BJ (cell line): ENCODE data around the gene LRP5. TPM values are rescaled to one million over a fixed set of nuclear protein-coding genes. Genes with fewer than 3 reads are reported as not detected.

Experiments used
- CTCF ChIA-PET: fragments of 350-600 bp; formaldehyde crosslinking; extraction: SDS; loops from one replicate; lab custom pipeline; 2021; ENCODE audit warnings: antibody characterized with exemption, inconsistent platforms; lab: Yijun Ruan, JAX
- POLR2A ChIA-PET: fragments of 300-600 bp; sonication (Branson Sonifier 250); formaldehyde crosslinking; extraction: SDS; loops from one replicate; lab custom pipeline; 2021; ENCODE audit warnings: antibody characterized with exemption; lab: Charles Lee
- DNase-seq: peaks from one replicate; pipeline ENCODE4 v3.0.0-alpha.2; 2011; ENCODE audit warnings: low read depth
- H3K27me3 ChIP-seq: 2 replicates; pipeline ENCODE4 v1.6.0; 2011; ENCODE audit warnings: low read length; ENCODE audit not compliant: control insufficient read depth, insufficient read depth
- H3K36me3 ChIP-seq: 2 replicates; pipeline ENCODE4 v1.5.1; 2011; ENCODE audit warnings: low read length; ENCODE audit not compliant: control insufficient read depth, insufficient read depth
- H3K4me3 ChIP-seq: 2 replicates; pipeline ENCODE4 v1.5.1; 2011; ENCODE audit warnings: low read depth, mild to moderate bottlenecking, control low read depth, low read length
- CTCF ChIP-seq: IDR thresholded peaks from 2 replicates; pipeline ENCODE4 v1.5.1; 2011; ENCODE audit warnings: low read depth, mild to moderate bottlenecking, control low read depth, inconsistent platforms, low read length, moderate library complexity; ENCODE audit not compliant: insufficient read depth
- polyA plus RNA-seq: library from polyadenylated mRNA; depleted of rRNA; stranded (reverse); fragments of >200 nt; gene quantifications from 2 replicates; pipeline ENCODE4 v1.2.3, GENCODE V29; 2011

LRP5 gene
- polyA plus RNA-seq, 1 experiment = 11.5 TPM

GRCh38 chr11:68274306-68274705 is 38.1 kb upstream of the LRP5 start:
- no peaks in the 10 kb centered on the region for H3K27me3 ChIP-seq
- ChIA-PET CTCF (interaction anchor here (1.7 kb wide), 1 partner anchor 17 kb away, joined by 5 read pairs; no protein-coding TSS in a partner anchor), POLR2A (no interaction called here)
- H3K36me3 ChIP-seq = no peaks in the 10 kb centered on the region
- DNase-seq = no peak
- no peak overlapping the region for H3K4me3 ChIP-seq
- no peak for TF ChIP-seq CTCF

DNA sequence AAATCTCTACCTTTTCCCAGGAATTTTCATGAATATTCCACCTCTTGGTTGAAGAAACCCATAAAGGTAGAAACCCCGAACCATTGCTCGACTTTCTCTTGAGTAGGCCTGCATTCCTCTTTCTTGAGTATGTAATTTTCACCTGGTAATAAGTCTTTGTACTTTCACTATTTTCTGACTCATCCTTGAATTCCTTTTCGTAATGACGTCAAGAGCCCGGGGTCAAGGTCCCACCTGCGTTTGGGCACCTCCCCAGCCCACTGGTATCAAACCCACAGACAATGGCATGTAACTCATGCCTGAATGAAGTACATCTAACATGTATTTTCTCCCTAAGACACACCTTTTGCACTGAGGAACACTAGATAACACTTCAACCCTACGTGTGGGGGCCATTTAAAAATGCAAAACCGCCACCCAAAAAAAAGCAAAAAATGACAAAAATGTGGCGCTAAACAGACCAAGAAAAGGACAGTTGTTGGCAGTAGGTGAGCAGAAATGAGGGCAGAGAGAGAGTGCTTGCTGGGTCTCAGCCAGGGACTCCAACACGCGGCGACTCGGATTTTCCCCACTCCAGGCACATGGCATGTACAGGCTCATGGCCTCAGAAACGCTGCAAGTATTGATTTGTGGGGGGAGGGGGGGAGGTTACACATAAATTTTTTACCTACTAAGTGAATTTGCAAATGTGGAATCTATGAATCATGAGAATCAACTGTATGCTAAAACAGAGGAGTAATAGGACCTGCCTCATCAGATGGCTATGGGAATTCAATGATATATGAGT is 36.5 kb upstream of the LRP5 start:
- H3K4me3 ChIP-seq = no peak overlapping the region
- no peak for DNase-seq
- H3K36me3 ChIP-seq = no peaks in the 10 kb centered on the region
- no peaks in the 10 kb centered on the region for H3K27me3 ChIP-seq
- CTCF ChIA-PET = no interaction called here
- no peak for TF ChIP-seq CTCF
- POLR2A ChIA-PET = no interaction called here

DNA sequence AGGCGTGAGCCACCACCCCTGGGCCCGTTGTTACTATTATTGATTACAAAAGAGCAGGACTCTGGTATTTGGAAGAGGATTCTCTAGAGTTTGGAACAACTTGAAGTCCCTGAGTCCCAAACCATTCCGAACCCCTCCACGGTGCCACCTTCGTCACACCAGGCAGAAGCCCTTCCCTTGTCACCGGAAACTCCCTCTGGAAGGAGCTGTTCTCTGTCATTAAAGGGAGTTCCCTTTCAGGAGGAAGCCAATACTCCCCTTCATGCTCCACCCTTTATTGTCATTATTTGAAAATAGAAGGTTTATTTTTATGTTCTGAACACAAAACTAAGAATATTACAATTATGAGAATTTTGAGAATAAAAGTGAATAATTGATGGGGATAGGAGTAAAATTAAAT is 35.5 kb upstream of the LRP5 start:
- Histone ChIP-seq H3K36me3 (no peaks in the 10 kb centered on the region), H3K4me3 (no peak overlapping the region), H3K27me3 (no peaks in the 10 kb centered on the region)
- ChIA-PET CTCF (no interaction called here), POLR2A (no interaction called here)
- TF ChIP-seq CTCF = no peak
- no peak for DNase-seq

DNA sequence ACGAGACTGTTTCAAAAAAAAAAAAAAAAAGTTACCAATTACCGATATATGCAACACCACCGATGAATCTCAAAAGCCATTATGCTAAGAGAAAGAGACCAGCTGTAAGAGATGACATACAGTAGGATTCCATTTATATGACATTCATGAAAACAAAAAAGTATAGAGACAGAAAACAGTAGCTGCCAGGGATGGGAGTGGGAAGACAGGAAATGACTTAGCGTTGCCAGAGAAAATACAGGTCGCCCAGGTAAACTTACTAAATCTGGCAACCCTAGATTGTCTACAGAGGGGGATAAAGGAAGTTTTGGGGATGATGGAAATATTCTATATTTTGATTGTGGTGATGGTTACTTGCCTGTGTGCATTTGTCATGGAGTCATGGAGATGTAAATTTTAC is 32.7 kb upstream of the LRP5 start:
- ChIA-PET POLR2A (no interaction called here), CTCF (interaction anchor here (0.6 to 1.1 kb wide), 3 partner anchors 17 to 240 kb away, joined by 3 to 4 read pairs (median 3); no protein-coding TSS in a partner anchor)
- DNase-seq = no peak
- TF ChIP-seq CTCF = no peak
- Histone ChIP-seq H3K4me3 (no peak overlapping the region), H3K27me3 (no peaks in the 10 kb centered on the region), H3K36me3 (no peaks in the 10 kb centered on the region)

GRCh38 chr11:68282141-68282860 is 30.1 kb upstream of the LRP5 start:
- H3K27me3 ChIP-seq = no peaks in the 10 kb centered on the region
- H3K4me3 ChIP-seq = no peak overlapping the region
- H3K36me3 ChIP-seq = no peaks in the 10 kb centered on the region
- ChIA-PET POLR2A (no interaction called here), CTCF (no interaction called here)
- no peak for DNase-seq
- TF ChIP-seq CTCF = no peak
